ENCODE measurements around the gene SLC37A1.

SLC37A1 gene

GRCh38 chr21:42594616-42595282 is 81.1 kb downstream of the SLC37A1 start:
- Histone ChIP-seq H3K4me3 (ENCODE audit: low read depth, low read length) (no peak overlapping the region), H3K27me3 (replicated peaks) (peaks cover 4% of the 10 kb centered on the region), H3K27ac (no peak overlapping the region), H3K36me3 (replicated peaks) (no peaks in the 10 kb centered on the region)
- no peak for TF ChIP-seq CTCF (IDR thresholded peaks at IDR 0.05; ENCODE audit: low read depth, low read length, missing control alignments)
- no peak for DNase-seq
- in situ Hi-C loops (cut with HindIII; ENCODE audit: low pct_ligation_motif_present, low sequenced_read_pairs) = no loop called here

DNA sequence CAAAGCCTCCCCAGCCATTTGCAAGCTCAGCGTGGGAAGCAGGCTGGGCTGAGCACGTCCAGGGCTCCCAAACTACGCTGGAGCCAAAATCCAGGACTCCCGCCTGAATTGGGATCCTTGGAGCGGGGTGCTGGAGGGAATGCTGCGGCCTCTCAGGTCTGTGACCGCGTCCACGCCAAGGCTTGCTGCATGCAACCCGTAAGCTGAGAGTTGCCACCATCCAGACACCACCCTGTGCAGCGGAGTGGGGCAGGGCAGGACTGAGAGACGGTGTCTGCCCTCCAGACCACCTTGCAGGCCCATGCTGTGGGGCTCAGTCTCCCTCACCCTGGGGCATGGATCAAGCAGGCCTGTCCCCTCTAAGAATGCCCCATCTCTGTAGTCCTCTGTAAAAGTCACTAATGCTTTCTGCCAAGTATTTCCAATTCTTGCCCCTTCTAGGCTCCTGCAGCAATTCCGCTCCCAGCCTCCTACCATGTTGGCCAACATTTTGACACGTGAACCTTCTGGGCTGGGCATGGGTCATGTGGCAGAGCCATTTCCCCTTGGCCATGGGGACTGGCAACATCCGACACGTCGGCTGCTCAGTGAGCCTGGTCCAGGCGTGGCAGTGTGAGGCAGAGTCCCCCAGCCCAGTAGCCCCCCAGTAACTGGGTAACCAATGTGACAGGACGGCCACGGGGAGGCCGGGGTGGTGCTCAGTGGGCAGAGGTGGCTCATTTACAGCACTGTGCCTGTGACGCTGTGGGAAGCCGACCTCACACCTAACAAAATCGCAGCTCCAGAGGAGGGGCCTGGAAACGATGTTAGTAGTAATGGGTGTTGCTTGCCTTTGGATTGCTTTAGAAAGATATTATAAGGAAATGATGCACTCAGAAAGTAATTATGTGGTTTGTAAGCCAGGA is 81.9 kb downstream of the SLC37A1 start:
- no peaks in the 10 kb centered on the region for H3K36me3 ChIP-seq (replicated peaks)
- H3K27me3 ChIP-seq (replicated peaks) = peaks cover 4% of the 10 kb centered on the region
- no peak overlapping the region for H3K4me3 ChIP-seq (ENCODE audit: low read depth, low read length)
- H3K27ac ChIP-seq = no peak overlapping the region
- no peak for TF ChIP-seq CTCF (IDR thresholded peaks at IDR 0.05; ENCODE audit: low read depth, low read length, missing control alignments)
- no peak for DNase-seq
- in situ Hi-C loops (cut with HindIII; ENCODE audit: low pct_ligation_motif_present, low sequenced_read_pairs) = no loop called here

DNA sequence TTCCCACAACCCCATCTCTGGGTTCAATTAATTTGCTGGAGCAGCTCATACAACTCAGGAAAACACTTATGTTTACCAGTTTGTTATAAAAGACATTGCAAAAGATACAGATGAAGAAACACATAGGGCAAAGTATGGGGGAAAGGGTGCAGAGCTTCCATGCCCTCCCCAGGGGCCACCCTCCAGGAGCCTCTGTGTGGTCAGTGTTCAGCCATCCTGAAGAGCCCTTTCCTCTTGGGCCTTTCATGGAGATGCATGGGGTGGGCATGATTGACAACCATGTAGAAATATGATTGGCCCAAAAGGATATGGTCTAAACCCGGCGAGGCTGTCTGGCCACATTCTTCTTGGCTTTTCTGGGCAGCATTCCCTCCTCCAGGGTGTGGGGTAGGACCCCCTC is 83.0 kb downstream of the SLC37A1 start:
- in situ Hi-C loops (cut with HindIII; ENCODE audit: low pct_ligation_motif_present, low sequenced_read_pairs) = no loop called here
- no peak for DNase-seq
- no peak for TF ChIP-seq CTCF (IDR thresholded peaks at IDR 0.05; ENCODE audit: low read depth, low read length, missing control alignments)
- Histone ChIP-seq H3K4me3 (ENCODE audit: low read depth, low read length) (no peak overlapping the region), H3K27me3 (replicated peaks) (peaks cover 4% of the 10 kb centered on the region), H3K36me3 (replicated peaks) (no peaks in the 10 kb centered on the region), H3K27ac (no peak overlapping the region)

DNA sequence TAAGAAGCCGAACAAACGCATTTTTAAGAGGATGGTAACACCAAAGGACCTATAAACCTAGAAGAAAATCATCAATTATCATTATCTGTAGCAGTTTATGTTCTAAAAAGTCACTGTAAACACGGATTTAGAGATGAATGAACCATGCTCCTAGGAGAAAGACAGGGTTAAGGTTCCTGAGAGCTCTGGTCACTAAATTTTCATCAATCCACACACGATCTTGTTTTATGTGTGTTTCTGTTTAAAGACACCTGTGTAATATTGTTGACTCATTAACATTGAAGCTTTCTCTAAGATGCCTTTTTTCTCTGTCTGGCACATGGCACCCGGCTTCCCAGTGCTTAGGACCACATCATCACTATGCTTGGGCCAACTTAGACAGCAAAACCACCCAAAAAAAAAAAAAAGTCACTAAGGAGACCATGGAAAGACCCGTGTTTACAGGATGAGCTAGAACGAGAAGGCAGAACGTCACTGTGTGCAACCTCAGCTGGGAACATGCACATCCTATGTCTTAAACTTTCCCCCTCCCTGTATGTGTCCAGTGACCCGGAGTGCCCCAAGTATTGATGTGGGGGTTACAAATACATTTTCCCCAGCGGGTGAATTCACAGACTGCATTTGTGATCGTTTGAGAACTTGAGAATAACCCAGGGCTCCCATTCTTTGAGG is 84.0 kb downstream of the SLC37A1 start:
- no peak for DNase-seq
- Histone ChIP-seq H3K27me3 (replicated peaks) (peaks cover 4% of the 10 kb centered on the region), H3K36me3 (replicated peaks) (no peaks in the 10 kb centered on the region), H3K4me3 (ENCODE audit: low read depth, low read length) (no peak overlapping the region), H3K27ac (no peak overlapping the region)
- TF ChIP-seq CTCF (IDR thresholded peaks at IDR 0.05; ENCODE audit: low read depth, low read length, missing control alignments) = no peak
- in situ Hi-C loops (cut with HindIII; ENCODE audit: low pct_ligation_motif_present, low sequenced_read_pairs) = no loop called here

DNA sequence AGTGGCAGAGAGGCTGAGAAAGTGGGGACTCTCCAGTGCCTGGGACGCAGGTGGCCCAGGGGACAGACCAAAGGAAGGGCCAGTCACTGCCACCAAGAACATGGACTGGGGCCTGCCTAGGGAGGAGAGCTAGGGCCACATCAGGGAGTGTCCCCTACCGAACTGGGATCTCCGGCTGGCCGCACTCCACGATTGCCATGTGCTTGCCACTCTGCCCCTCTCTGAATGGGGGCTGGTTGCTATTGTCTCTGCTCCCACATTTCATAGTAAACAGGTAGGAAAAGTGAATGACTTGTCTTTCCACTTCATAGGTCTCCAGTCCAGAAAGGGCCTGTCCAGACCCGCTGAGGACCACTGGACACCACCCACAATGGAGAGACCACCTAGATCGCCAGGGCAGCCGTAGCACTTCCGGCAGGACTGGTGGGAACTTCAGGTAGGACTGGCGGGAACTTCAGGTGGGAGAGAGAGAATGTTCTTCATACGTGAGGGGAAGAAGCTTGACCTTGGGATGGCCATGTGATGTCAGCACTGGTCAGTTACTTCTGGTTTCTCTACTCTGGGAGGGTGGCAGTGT is 84.6 kb downstream of the SLC37A1 start:
- DNase-seq = no peak
- Histone ChIP-seq H3K27me3 (replicated peaks) (peaks cover 4% of the 10 kb centered on the region), H3K36me3 (replicated peaks) (no peaks in the 10 kb centered on the region), H3K27ac (no peak overlapping the region), H3K4me3 (ENCODE audit: low read depth, low read length) (no peak overlapping the region)
- TF ChIP-seq CTCF (IDR thresholded peaks at IDR 0.05; ENCODE audit: low read depth, low read length, missing control alignments) = no peak
- in situ Hi-C loops (cut with HindIII; ENCODE audit: low pct_ligation_motif_present, low sequenced_read_pairs) = no loop called here

All from brain microvascular endothelial cell (primary cell).